T-helper 1 cell (primary cell): Measurements from ENCODE around the gene TOX2.

Experiments
- DNase-seq, 5 donors: peaks; one replicate each; pipeline ENCODE4 v3.0.0-alpha.2; 2012 to 2020

TOX2 gene

DNA sequence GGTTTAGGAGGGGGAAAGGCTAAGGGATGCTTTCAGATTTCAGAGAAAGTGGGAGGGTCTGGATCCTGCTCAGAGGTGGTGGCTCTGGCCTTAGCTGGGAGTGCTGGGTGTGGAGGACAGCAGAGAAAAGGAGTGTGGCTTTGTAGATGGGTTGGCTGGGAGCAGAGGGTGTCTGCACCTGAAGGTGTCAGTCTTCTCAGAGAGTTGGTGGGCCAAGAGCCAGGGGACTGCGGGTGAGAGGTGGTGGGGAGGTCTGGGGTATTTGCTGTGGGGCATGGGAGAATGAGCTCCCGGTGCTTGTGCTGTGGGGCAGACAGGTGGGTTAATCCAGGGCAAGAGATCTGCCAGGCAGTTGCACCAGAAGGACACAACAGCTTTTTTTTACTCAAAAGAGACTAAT is 67.4 kb downstream of the TOX2 start:
- no peak for DNase-seq

DNA sequence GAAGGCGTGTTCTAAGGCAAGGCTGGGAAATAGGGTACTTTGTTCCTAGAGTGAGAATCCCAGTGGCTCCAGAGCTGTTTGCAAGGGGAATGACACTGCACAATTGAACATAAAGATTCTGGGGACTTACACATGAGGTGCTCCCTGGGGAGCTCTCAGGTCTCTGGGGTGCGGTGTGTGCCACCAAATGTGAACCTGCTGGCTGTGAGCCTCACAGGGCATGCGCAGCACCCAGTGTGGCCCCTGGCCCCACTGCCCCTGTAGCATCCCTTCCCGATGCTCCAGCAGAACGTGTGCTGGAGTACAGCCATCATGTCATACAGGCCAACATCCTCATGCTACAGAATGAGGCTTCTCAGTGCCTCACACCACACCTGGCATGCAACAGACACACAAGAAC is 68.2 kb downstream of the TOX2 start:
- DNase-seq: no peak

- DNase-seq: peak in 1 of 5 donors; percentile 52
Measured at GRCh38 chr20:43983359-43983758, 68.7 kb downstream of the TOX2 start.

DNA sequence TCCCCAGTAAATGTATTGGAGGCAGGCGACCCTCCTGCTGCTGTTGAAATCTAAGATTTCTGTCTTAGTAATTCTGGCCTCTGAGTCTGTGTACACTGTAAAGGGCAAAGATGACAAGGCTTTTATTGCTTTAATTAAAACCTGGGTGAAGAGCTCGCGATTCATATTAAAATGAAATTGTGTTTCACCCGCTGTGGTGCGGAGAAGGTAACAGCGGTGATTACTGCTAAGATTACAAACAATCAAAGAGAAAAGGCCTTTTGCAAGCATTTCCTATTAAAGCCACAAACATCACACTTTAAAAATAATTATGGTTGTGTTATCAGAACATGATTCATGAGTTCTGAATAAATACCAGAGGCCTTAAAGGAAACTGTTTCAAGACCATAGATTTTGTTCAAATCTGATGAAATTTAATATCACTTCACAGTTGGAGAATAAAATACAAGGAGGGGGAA is 69.3 kb downstream of the TOX2 start:
- DNase-seq: no peak

GRCh38 chr20:43984587-43984986 is 69.9 kb downstream of the TOX2 start:
- no peak for DNase-seq

- DNase-seq: no peak
Measured at GRCh38 chr20:43985121-43985520, 70.5 kb downstream of the TOX2 start.

DNA sequence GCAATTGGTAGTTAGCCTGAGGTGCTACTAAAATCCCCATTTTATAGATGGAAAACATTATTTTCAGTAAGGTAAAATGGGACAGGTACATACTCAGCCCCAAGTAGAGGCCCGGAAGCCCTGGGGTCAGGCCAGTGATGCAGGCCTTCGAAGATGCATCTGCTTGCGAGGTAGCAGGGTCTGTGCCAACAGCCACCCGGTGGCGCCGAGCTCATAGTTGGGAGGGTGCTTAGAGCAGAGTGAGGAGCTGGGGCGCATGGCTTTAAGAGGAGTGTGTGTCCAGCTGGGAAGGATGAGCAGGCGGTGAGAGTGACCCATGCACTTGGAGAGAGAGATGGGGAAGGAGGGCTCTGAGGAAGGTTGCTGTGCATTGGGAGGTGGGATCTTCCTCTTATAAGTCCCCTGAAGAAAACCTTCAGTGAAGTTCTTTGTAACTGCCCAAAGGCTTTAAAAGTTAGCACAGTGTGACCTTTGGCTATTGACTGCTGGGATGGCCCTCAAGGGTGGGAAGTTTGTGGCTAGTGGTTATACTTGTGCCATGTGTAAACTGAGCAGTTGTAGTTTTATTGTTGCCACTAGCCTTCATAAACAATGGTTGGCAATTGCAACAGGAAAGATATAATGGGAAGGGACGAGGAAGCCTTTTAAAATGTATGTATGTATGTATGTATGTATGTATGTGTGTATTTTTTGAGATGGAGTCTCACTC is 71.1 kb downstream of the TOX2 start:
- DNase-seq: no peak

DNA sequence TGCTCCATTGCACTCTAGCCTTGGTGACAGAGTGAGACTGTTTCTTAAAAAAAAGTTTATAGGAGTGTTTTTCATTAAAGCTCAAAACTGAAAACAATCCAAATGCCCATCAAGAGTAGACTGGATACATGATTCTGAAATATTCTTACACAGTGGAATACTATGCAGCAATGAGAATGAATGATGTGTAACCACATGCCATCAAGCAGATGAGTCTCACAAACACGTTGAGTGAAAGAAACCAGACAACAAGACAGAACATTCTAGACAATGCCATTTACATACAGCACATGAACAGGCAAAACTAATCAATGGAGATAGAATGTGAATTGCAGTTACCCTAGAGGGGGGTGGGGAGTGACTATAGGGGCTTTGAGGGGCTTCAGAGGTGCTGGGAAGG is 72.4 kb downstream of the TOX2 start:
- no peak for DNase-seq

DNA sequence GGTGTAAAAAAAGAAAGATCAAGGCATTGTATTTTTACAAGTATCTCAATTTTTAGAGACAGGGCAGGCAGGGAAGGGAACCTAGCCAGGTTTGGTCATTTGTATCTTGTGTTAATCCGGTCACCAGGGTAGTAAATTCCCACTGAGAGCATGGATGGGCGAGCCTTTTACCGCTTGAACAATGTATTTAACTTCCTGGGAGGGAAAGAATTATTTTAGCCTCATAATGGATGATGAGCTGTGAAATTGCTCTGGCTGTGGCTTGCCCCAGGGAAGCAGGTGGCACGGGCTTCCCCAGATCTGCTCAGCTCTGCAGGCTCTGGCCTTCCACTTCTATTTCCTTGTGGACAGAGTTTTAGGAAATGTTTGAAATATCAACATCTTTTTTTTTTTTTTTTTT is 72.9 kb downstream of the TOX2 start:
- DNase-seq: no peak

GRCh38 chr20:43988451-43988850 is 73.8 kb downstream of the TOX2 start:
- DNase-seq: peak in 1 of 5 donors; percentile 21

DNA sequence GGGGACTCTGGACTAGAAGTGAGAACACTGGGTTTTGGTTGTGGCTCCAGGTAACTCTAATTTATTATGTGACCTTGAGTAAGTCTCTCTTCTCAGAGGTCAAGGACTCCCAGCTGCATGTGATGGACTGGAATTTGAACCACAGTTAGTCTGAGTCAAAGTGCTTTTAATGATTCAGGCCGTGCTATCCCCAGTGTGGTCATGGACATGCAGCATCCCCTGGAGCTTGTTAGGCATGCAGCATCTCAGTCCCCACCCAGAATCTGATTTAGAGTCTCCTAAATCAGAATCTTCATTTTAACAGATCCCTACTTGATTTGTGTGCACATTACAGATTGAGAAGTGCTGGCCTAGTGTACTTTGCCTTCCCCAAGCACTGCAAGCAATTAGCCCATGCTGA is 74.2 kb downstream of the TOX2 start:
- DNase-seq: no peak

DNA sequence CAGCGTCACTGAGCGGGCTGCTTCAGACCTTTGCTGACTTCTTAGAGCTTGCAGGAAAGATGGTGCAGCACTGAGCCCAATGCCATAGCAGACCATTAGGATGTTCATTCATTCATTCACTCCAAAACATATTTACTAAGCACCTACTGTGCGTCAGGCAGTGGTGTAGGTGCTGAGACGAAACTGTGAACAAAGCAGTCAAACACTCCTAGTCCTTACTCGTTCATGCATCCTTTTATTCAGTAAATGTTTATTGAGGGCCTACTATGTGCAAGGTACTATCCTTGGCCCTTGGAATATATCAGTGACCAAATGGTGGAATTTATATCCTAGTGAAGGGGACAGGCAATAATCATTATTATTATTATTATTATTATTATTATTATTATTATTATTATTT is 76.6 kb downstream of the TOX2 start:
- no peak for DNase-seq

DNA sequence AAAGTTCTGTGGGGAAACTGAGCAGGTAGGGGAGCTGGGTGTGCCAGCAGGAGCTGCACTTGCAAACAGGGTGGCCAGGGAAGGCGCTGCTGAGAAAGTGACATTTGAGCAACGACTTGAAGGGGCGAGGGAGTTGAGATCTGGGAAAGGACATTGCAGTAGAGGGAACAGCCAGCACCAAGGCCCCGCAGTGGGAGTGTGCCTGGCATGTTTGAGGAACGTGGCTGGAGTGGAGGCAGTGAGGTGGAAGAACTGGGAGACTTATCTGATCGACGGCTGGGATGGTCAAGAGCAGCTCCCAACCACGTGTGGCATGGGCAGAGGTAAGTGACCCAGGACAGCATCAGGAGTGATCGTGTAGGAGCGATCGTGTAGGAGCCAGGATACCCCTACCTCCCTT is 77.3 kb downstream of the TOX2 start:
- no peak for DNase-seq

DNA sequence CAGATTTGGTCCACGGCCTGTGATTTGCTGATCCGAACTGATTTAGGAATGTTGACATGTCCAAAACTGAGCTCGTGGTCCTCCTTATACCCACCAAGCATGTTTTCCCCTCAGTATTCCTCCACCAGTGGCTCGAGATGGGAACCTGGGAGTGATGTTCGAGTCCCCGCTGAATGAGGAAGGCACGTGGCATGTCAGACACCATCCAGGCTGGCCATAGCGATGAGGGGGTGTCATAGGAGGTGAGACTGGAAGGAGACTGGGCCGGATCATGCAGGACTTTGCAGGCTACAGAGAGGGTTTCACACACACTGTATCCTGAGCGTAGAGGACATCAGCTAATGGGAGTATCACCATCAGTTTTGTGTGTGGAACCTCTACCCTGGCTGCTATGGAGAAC is 78.2 kb downstream of the TOX2 start:
- no peak for DNase-seq

- DNase-seq: no peak
Measured at GRCh38 chr20:43993560-43993959, 78.9 kb downstream of the TOX2 start.

- no peak for DNase-seq
Measured at GRCh38 chr20:43994486-43995100, 79.9 kb downstream of the TOX2 start.

- no peak for DNase-seq
Measured at GRCh38 chr20:43995645-43996044, 81.0 kb downstream of the TOX2 start.

DNA sequence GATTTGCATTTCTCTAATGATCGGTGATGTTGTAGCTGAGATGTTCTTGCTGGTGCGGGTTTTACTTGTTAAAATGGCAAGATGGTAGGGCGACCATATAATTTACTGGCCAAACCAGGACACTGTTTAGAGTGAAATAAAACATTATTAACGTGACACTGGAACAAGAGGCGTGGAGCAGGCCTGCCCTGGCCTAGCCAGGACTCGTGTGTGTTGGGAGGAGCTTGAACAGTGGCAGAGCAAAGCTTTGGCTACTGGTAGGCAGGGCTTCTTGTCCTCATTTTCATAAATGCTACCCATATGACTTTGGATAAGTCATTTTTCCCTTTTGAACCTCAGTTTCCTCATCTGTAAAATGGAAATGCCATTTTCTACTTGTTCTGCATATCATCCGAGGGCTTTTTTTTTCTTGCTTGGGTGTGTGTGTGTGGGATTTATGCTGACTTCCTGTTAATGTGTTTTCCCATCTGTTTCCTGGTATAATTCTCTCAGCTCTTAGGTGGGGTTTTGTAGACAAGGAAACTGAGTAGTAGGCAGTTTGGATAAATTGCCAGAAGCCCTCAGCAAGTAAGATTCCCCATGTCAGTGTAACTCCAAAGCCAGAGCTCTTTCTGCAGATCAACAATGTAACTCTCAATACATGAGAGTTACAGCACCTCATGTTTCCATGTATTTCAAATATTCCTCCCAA is 81.7 kb downstream of the TOX2 start:
- DNase-seq: no peak

GRCh38 chr20:43999848-44000247 is 85.2 kb downstream of the TOX2 start:
- DNase-seq: no peak

DNA sequence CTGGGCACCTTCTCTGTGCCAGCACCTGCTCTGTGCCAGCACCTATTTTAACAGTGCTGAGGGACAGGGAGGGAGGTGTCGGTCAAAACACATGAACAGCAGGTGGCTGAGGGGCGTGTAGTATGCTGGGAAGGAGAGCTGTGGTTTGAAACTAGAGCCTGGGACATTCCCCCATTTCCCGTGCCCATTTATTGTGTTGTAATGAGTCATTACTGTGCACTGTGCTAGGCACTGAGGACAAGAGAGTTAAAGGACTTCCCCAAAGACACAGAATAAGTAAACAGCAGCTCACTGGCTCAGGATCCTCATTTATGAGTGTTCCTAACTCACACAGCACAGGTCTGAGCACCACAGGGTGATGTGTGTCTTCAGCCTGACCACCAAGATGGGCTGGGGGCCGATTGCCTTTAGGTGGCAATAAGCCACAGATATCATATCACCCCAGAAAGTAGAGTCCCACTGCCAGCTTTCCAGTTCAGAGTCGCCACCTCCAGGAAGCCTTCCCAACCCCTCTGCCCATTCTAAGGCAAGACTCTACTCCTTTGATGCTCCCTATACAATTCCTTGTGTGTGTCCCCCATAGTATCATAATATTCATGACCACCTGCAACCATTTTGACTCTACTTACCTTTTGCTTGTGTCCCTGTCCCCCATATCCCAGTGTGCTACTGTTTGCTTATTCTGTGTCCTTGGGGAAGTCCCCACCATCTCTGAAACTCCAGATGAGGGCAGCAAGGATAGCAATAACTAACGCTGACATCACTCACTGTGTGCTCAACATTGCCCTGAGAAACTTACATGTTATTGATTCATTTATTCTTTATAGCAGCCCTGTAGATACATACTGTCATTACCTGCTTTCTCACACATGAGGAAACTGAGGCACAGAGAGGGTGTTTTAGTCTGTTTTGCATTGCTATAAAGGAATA is 87.3 kb downstream of the TOX2 start:
- DNase-seq: peak in 1 of 5 donors; percentile 55

- DNase-seq: no peak
Measured at GRCh38 chr20:44002861-44003260, 88.2 kb downstream of the TOX2 start.

DNA sequence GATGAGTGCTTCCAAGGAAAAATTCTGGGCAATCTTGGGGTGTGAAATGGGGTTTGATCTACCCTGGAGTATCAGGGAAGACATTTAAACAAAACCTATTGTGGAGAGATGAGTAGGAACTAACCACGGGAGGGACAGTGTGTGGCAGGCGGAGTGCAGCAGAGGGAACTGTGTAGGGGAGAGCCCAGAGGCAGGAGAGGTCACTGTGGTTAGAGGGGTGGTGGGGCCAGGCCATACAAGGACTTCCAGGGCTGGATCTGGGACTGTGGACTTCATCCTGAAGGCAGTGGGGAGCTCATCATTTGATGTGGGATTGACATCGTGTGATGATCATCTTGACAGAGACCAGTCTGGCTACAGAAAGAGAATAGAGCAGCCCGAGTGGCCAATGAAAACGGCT is 89.0 kb downstream of the TOX2 start:
- no peak for DNase-seq

DNA sequence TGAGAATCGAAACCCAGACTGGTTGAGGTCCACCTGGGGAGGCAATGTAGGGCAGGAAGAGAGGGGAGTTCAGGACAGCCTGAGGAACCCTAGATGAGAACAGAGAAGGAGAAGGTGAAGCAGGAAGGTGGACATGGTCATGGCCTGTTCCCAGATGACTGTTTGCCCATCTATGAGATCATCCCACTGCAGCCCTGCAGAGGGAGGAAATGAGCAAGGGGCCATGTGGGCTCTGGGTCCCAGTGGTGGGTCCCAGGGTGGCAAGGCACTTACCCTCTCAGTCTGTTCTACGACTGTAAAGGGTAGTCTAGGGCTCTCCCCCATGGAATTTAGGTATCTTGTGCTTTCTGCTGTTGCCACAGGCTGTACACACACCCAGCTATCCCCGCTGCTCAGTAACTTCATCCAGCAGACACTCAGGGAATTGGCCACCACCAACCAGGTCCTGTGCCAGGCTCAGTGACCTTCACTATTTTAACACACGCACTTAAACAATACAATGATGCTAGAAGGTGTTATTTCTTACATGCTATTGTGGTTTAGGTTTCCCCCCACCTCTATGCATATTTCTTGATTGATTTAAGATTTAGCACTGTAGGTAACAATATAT is 89.8 kb downstream of the TOX2 start:
- DNase-seq: no peak
